Stomach (tissue), 4 donors: Measurements from ENCODE around the gene NUMB.

Experiments used
- POLR2A ChIP-seq, 4 donors: fragments of 450-650 bp; IDR thresholded peaks; one replicate each; pipeline ENCODE4 v1.6.1; 2016; ENCODE audit warnings: antibody characterized with exemption in 4 of 4, control low read depth in 2 of 4, mild to moderate bottlenecking in 1 of 4, moderate library complexity in 1 of 4
- TF ChIP-seq, protein P1 (sequence below), 7 experiments: fragments of 450-650 bp in 4 of 7; fragments of 200-600 bp in 3 of 7; sonication (generic) in 3 of 7; IDR thresholded peaks; one replicate each; pipeline ENCODE4 v1.5.1; 2016 to 2019; ENCODE audit warnings: antibody characterized with exemption in 7 of 7, control low read depth in 2 of 7, mild to moderate bottlenecking in 1 of 7

GRCh38 chr14:73258076-73258475 lies 200.3 kb downstream of the NUMB start:
- TF ChIP-seq, protein P1, sequence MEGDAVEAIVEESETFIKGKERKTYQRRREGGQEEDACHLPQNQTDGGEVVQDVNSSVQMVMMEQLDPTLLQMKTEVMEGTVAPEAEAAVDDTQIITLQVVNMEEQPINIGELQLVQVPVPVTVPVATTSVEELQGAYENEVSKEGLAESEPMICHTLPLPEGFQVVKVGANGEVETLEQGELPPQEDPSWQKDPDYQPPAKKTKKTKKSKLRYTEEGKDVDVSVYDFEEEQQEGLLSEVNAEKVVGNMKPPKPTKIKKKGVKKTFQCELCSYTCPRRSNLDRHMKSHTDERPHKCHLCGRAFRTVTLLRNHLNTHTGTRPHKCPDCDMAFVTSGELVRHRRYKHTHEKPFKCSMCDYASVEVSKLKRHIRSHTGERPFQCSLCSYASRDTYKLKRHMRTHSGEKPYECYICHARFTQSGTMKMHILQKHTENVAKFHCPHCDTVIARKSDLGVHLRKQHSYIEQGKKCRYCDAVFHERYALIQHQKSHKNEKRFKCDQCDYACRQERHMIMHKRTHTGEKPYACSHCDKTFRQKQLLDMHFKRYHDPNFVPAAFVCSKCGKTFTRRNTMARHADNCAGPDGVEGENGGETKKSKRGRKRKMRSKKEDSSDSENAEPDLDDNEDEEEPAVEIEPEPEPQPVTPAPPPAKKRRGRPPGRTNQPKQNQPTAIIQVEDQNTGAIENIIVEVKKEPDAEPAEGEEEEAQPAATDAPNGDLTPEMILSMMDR (IDR thresholded peaks at IDR 0.05): no peak
- TF ChIP-seq POLR2A (IDR thresholded peaks at IDR 0.05): no peak
